Urothelium cell line (cell line): ENCODE measurements around the gene ADAP1.
"Not testable (repeated sequence)": the region's sequence is repeated elsewhere in the genome, so short reads cannot be mapped to it uniquely, and the experiment has no call there.

ENCODE experiments used
- DNase-seq: peaks from one replicate; pipeline ENCODE4 v3.0.0; 2011; ENCODE audit warnings: low spot score, mixed read lengths
- FAIRE-seq: peaks from 2 replicates; lab custom pipeline; 2011; peaks lifted over from hg19 to GRCh38; lab: Jason Lieb, UNC

The ADAP1 gene

DNA sequence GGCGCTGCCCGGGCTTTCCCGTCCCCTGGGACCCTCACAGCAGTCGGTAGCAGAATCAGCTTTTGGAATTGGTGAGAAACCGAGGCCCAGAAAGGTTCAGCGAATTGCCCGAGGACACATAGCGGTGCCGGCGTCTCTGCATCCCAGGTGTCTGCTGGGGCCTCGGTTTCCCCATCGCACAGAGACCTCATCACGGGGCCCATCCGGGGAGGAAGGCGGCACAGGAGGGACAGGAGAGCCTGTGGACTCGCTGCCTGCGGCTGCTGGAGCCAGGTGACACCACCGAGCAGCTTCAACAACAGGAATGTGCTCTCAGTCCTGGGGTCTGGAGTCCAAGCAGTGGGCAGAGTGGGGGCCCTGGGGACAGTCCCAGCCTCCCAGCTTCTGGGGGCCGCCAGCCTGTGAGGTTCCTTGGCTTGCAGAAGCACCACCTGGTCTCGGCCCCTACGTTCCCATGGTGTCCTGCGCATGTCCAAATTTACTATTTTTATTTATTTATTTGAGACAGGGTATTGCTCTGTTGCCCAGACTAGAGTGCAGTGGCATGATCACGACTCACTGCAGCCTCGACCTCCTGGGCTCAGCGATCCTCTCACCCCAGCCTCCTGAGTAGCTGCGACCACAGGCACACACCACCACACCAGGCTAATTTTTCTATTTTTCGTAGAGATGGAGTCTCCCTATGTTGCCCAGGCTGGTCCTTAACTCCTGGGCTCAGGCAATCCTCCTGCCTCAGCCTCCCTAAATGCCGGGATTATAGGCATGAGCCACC is 21.4 kb upstream of the ADAP1 start:
- DNase-seq (no peak), FAIRE-seq (no peak)

DNA sequence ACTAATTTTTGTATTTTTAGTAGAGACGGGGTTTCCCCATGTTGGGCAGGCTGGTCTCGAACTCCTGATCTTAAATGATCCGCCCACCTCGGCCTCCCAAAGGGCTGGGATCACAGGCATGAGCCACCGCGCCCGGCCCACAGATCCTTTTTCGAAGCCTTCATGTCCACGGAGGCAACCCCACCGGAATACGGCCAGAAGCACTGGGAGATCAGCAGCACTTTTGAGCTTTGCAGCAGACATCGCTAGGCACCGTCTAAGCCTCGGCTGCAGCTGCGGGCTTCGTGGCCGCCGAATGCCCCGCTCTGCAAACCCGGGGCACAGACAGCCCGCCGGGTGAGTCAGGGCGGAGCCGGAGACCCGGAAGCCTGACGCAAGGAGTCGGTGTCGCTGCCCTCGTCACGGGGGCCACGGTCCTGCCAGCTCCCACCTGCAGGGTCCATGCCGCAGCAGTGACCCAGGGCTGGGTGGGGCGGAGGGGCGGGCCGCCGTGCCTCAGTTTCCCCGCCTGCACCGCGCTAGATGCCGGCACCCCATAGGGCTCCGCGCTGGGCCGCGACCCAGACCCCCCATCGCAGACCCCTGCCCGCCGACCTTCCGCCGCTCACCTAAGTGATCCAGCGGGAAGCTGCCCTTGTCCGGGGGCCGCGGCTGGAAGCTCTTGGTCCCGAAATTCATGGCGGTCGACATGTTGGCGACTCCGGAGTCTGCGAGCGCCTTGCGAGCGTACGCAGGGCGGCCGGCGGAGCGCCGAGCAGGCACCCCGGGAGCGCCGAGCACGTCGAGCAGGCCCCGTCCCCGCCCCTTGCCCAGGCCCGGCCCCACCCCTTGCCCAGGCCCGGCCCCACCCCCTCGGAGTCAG is 20.6 kb upstream of the ADAP1 start, which contains the start of gene COX19:
COX19 (minus strand) TSS at position 730 of the 862 bp plus-strand sequence; CDS start at position 690, 40 bp downstream.
- no peak for FAIRE-seq
- peak; percentile 98 for DNase-seq

DNA sequence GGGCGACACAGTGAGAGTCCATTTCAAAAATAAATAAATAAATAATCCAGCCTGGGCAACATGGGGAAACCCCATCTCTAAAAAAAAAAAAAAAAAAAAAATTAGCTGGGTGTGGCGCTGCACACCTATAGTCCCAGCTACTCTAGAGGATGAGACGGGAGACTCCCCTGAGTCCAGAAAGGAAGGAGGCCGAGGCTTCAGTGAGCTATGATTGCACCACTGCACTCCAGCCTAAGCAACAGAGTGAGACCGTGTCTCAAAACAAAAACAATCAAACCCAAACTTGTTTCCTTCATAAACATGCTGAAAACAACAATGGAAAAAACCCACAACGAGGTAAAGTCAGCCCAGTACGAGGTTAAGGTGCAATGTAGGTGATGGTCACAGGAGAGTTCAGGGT is 19.7 kb upstream of the ADAP1 start:
- FAIRE-seq (no peak), DNase-seq (no peak)

DNA sequence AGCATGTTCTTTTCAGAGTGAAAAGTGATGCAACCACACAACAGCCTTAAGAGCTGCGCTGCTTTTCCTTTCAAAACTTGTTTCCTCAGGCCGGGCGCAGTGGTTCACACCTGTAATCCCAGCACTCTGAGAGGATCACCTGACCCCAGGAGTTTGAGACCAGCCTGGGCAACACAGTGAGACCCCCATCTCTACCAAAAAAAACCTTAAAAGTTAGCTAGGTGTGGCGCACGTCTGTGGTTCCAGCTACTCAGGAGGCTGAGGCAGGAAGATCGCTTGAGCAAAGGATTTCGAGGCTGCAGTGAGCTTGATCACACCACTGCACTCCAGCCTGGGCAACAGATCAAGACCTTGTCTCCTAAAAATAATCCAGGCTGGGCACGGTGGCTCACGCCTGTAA is 18.8 kb upstream of the ADAP1 start:
- FAIRE-seq (no peak), DNase-seq (no peak)

DNA sequence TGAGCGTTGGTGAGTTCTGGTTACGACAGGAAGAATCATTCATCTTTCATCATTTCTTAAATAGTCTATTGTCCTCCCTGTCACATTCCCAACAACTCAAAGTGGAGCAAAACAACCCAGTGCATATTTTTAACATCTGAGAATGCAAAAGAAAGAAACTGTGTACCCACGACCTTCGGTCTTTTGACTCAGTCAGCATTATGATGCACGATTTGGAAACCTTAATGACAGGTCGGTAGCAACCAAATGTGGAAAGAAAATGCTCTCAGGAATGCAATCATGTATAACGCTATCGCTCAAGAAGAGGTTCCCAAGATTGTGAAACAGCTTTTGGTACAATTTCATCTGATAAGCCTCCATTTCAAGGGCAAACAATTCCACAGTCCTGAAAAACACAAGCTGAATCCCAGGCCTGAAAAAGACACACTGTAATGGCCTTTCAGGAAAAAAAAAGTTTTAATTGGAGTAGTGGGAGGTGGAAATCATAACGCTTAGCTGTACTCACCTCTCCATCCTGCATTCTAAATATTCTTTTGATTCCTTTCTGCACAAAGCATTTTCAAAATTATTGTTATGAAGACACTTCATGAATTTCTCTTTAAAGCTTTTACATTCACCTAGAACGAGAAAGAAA is 18.3 kb upstream of the ADAP1 start:
- FAIRE-seq, result no peak

DNA sequence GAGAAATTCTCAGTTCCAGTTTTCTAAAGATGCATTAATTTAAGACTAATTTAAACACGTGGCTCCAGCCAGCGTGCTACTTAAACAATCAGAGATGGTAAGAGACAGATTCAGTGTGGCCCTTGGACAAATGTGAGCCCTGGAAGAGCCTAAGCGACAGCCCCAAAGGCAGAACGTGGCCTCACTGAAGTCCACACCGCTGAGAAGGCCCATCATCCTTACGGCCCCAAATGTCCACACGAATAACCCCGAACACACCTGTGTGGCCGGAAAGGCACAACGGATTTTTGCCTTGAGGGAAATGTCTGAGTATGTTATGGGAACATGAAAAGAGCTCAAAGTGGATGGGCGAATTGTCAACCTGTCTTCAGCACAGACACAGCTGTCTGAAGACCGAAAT is 17.6 kb upstream of the ADAP1 start:
- DNase-seq, result no peak
- no peak for FAIRE-seq

More for the DNA sequence above, 18.3 kb upstream of the ADAP1 start:
- no peak for DNase-seq

DNA sequence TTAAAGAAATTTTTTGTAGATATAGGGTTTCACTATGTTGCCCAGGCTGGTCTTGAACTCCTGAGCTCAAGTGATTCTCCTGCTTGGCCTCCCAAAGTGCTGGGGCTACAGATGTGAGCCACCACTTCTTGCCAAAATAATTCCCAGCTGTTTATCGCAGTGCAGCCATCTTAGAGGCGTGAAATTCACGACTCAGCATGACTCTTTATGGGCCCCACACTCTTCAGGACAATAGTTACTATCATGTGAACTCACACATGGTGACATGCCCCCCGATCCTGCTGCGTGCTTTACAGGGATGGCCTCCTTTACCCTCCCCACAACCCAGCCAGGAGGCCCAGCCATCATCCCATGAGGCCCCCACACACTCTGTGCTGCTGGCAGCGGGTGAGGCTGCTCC is 16.3 kb upstream of the ADAP1 start:
- FAIRE-seq (no peak), DNase-seq (no peak)

DNA sequence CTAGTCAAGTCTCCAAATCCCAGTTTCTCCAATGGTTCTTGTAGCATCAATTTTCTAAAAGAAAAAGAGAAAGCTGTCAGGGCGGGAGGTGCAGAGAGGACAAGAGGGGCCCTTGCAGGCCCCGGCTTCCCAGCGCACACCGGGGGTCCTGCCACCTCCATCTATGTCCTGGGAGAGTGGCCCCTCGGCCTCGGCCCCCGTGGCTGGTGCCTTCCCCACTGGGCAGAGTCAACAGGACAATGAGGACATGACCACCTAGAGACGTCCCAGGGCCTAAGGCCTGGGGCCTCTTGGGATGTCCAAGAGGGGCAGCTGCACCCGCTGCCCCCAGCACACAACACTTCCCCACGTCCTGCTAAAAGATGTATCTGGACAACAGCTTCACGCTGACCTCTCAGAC is 14.9 kb upstream of the ADAP1 start:
- no peak for FAIRE-seq

DNA sequence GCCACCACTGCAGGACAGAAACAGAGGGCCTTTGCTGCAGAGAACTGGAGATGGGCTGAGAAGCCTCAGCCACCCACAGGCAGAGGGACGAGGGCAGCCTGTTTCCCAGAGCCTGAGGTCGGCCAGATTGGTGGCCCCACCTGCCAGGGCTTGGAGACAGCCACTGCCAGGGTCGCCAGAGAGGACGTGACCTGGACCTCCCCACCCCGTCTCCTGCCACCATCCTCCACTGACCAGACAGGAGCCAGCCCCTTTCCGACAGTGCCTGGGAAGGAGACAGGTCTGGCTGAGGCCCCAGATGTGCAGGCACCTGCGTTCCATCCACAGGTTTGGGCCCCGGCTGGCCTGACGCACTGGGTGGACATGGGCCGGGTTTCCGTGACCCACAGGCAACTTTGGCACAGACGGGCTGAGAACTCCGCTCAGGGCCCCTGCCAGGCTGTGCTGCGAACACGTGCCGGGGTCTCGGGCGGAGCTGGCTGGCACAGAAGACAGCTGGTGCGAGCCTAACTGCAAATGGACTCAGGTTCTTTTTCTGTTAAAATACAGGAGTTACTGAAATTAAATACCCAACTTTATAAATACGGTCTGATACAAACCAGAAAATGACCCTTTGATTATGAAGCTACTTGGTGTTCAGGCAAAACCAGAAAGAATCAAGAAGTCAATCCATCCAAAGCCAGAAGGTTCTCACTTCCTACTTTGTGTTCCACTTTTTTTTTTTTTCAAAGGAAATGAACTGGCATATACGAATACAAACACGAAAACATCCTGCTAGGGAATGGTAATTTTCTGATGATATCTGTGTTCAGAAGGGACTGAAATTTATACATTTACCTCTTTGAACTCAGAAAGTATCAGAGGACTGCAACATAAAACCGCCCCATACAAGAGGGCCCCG is 14.0 kb upstream of the ADAP1 start:
- no peak for FAIRE-seq
- no peak for DNase-seq

More for the DNA sequence above, 14.9 kb upstream of the ADAP1 start:
- no peak for DNase-seq

DNA sequence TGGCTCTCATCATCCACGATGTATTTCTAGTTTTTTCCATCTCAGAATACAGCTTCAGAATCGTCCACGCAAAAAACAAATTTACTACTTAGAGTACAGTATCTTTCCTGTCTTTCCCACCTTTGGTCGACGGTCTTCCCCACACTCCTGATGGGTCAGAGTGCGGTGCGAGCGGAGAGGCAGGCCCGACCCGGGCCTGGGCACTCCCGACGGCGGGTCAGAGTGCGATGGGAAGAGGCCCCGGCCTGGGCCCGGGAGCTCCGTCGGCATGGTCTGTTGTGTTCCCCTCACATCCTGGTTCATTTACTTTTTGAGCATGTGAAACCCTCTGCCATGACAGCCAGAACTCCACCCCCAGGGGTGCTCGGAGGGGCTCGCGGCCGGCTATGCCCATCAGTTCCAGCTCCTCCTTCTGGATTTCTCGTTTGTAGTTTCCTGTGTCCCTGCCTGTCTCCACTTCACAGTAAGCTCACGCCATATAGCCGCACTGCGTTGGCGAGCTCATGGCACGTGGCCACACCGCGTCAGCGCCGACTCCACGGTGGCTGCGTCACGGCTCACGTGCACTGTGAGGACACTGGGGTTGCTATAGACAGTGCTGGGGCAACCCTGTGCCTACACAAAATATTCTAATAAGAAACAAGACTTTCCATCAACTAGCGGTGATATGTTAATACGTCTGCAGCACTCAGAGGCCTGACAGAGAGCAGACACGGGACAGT is 13.0 kb upstream of the ADAP1 start:
- FAIRE-seq (peak; percentile 50), DNase-seq (no peak)

DNA sequence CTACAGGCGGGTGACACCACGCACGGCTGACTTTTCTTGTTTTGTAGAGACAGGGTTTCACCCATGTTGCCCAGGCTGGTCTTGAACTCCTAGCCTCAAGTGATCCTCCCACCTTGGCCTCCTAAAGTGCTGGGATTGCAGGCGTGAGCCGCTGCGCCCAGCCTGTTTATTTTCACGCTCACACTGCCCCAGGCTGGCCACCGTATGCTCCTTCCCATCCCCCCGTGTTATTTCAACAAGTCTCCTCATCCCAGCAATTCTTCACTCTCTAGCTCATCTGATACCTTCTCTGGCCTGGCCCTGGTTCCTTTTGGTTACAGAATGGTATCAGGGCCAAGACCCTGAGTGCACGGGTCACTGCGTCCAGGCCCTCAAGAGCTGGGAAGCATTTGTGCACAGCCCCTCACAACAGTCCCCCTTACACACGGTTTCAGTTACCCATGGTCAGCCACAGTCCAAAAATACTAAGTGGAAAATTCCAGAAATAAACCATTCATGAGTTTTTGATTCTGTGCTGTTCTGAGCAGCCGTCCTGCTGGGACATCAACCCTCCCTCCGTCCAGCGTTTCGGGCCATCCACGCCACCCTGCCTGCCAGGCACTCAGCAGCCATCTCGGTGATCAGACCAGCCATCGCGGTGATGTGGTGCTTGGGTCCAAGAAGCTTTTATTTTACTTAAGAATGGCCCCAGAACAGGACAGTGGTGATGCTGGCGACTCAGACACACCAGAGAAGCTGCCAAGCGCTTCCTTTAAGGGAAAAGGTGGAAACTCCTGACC is 12.0 kb upstream of the ADAP1 start:
- FAIRE-seq, result no peak
- no peak for DNase-seq

DNA sequence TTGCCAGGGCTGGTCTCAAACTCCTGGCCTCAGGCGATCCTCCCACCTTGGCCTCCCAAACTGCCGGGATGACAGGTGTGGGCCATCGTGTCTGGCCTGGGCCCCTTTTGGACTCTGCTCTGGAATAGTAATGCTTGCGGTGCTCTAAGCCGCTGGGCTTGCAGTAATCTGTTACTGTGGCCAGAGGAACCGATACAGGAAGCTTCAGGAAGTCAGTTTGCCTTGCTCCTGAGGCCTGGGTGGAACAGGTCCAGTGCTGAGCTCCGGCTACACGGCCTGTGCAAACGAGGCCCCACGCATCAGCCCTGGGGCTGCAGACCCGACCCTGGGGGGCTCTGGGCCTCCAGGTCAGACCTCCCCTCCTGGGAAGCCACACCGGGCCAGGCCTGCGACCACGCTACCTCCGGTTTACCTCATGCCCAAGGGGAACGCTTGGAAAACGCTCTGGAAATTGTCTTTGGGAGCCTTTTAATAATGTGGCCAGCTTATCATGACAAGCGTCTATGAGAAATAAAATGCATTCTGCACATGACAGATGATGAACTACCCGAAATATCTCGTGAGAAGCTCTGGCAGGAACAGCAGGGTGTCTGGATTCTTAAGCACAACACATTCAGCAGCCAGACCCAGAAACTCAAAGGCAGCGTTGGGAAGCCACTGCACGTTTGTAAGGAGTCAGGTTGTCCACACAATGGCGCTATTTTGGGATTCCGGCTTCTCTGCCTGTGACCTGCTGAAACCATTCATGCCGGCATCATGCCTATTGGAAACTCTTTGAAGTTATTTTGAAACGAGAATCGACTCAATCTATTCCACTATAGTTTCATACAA is 10.1 kb upstream of the ADAP1 start:
- FAIRE-seq, result no peak
- DNase-seq, result no peak

DNA sequence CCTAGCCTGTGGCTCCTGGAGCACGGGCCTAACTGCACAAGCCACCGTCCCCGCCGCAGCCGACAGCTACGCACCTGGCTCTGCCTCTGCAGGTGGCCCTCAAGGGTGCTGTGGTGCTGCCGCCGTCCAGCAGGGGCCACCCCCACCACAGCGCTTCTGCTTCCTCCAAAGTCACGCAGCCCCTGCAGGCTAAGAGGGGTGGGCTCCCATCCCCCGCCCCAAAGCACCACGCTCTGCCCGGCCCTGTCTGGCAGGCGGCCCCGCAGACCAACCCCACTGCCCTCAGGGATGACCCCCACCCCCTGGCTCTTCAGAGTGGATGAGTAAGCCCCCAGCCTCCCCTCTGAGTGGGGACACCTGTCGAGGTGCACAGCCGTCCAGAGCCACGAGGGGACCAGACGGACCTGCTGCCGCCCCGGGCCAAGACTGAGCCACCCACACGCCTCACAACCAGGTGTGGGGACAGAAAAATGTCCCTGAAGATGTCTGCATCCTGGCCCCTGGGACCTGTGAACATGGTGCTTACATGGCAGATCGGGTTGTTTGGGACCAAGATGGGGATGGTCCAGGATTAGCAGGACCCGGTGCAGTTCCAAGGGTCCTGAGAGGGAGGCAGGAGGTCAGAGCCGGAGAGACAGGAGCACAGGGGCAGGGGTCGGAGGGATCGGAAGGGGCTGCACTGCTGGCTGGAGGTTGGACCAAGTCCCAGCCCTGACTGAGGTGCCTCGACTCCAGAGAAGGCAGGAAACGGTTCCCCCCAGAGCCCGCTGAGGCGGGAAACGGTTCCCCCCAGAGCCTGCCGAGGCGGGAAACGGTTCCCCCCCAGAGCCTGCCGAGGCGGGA is 9.0 kb upstream of the ADAP1 start:
- FAIRE-seq, result peak; percentile 89
- no peak for DNase-seq

DNA sequence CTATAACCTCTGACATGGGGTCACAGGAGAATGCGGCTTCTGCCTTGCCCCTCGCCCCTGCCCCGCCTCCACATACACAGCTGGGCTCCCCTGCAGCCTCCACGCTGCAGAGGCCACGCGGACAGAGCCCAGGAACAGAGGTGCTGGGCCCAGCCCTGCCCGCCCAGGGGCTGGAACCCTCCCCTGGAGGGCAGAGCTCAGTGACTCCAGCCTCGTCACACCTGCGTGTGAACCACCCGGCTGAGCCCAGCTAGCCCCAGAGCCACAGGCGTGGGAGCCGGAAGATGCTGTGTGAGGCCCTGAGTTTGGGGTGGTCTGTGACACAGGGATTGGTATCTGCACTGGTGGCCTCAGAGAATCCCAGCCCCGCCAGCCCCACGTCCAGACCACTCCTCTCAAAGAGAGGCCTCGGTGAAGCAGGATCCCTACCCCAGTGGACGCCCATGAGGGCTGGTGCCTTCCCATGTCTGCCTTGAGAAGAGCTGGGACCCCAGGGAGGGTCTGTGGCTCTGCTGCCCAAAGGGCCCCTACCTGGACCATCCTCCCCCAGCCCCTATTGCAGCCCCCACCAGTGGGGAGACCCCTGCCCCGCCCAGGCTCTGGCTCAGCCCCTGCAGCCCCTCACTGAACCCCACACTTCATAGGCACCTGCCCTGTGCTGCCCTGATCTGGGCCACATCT is 8.1 kb upstream of the ADAP1 start:
- FAIRE-seq, result no peak
- no peak for DNase-seq

DNA sequence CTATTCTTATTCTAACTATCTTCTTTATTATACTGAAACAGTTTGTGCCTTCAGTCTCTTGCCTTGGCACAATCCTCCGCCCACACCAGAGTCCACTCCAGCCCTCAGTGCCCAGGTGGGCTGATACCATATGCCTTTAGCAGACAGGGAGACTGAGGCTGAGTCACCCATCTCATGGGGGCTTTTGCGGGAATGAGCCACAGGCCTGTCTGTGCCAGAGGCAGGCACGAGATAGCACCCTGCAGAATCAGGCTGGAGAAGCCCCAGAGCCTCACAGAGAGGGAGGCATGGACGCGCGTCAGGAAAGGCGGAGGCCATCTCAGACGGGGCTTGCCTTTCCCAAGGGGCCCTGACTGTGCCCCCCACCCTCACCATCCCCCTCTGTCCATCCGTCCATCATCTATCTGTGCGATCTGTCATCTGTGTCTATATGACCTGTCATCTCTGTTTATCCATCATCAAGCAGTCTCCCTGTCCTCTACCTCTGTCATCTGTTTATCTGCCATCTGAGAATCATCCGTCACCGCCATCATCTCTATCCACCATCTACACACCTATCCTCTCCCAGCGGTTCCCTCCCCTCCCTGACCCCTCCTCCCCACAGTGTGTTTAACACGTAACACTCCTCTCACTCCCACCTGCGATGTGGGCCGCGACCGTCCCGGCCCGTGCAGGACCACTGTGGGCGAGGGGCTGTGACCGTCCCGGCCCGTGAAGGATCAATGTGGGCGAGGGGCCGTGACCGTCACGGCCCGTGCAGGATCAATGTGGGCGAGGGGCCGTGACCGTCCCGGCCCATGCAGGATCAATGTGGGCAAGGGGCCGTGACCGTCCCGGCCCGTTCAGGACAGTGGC is 7.3 kb upstream of the ADAP1 start:
- FAIRE-seq (peak; percentile 70), DNase-seq (no peak)

DNA sequence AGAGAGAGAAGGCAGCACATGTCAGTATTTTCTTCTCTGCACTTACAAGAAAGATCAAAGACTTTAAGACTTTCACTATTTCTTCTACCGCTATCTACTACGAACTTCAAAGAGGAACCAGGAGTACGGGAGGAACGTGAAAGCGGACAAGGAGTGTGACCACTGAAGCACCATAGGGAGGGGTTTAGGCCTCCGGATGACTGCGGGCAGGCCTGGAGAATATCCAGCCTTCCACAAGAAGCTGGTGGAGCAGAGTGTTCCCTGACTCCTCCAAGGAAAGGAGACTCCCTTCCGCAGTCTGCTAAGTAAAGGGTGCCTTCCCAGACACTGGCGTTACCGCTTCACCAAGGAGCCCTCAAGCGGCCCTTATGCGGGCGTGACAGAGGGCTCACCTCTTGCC is 6.5 kb upstream of the ADAP1 start:
- not testable (repeated sequence) for DNase-seq

More for the DNA sequence above, 6.5 kb upstream of the ADAP1 start:
- not testable (repeated sequence) for FAIRE-seq
